ENCODE measurements around the gene MIDN.

The MIDN gene

DNA sequence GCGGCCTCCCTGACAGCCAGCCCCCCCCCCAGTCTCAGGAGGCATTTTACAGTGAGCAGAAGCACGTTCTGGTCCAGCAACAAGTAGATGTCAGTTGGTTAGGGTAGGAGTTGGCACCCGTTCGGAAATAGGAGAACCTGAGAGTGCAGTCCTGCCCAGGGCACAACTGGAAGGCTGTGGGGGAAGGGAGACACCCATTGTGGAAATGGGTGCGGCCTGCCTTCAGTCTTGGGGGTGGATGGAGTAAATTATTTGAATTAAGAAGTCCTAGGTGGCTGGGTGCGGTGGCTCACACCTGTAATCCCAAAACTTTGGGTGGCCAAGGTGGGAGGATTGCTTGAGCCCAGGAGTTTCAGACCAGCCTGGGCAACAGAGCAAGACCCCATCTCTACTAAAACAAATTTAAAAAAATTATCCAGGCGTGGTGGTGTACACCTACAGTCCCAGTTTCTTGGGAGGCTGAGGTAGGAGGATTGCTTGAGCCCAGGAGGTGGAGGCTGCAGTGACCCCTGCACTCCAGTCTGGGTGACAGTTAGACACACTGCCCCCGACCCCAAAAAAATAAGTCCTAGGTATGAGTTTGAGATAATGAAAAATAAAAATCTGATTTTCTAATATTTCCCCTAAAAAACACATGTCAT is 21.9 kb downstream of the MIDN start:
- no peak for DNase-seq (ENCODE audit: low read depth)

DNA sequence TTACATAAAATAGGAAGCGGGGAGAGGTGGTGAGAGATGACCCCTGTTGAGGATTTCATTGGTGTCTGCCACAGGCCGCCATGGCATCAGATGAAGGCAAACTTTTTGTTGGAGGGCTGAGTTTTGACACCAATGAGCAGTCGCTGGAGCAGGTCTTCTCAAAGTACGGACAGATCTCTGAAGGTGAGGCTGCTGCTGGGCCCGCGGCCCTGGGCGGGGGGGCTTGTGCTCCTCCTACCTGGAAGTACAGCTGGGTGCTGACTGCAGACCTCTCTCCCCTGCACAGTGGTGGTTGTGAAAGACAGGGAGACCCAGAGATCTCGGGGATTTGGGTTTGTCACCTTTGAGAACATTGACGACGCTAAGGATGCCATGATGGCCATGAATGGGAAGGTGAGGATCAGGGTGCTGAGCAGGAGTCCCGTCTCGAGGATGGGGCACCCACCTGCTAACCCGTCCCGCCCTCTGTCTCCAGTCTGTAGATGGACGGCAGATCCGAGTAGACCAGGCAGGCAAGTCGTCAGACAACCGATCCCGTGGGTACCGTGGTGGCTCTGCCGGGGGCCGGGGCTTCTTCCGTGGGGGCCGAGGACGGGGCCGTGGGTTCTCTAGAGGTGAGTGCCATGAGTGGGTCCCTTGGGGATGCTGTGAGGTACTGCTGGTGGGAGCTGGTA is 22.6 kb downstream of the MIDN start:
- DNase-seq (ENCODE audit: low read depth) = no peak

DNA sequence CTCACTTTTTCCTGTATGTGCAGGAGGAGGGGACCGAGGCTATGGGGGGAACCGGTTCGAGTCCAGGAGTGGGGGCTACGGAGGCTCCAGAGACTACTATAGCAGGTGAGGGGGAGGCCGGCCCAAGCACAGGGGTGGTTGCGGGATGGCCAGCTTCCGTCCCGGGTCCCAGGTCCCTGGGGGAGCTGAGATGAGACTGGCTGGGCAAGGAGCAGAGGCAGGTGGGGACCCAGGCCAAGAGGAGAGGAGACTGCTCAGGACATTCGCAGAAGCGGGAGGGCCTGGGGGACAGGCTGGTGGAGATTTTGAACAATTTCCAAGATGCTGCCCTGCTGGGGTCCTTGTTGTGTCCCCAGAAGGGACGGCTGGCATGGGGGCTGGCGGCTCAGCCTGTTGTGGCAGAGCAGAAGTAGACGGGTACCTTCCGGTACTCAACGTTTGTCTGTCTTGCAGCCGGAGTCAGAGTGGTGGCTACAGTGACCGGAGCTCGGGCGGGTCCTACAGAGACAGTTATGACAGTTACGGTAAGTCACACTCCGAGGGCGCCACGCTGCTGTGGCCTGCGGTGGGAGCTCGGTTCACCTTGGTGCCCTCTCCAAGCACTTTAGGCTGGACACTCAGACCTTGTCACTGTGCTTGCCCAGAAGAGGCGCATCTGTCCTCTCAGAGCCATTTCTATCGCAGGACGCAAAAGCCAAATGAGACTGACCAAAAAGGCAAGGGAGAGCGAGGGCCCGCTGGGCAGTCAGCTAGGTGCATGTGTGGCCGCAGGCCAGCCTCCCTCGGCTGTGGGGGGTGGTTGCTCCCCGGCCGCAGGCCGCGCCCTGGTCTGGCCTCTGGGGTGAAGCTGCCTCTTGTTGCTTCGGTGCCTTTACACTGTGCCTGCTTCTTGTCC is 23.4 kb downstream of the MIDN start:
- no peak for DNase-seq (ENCODE audit: low read depth)

DNA sequence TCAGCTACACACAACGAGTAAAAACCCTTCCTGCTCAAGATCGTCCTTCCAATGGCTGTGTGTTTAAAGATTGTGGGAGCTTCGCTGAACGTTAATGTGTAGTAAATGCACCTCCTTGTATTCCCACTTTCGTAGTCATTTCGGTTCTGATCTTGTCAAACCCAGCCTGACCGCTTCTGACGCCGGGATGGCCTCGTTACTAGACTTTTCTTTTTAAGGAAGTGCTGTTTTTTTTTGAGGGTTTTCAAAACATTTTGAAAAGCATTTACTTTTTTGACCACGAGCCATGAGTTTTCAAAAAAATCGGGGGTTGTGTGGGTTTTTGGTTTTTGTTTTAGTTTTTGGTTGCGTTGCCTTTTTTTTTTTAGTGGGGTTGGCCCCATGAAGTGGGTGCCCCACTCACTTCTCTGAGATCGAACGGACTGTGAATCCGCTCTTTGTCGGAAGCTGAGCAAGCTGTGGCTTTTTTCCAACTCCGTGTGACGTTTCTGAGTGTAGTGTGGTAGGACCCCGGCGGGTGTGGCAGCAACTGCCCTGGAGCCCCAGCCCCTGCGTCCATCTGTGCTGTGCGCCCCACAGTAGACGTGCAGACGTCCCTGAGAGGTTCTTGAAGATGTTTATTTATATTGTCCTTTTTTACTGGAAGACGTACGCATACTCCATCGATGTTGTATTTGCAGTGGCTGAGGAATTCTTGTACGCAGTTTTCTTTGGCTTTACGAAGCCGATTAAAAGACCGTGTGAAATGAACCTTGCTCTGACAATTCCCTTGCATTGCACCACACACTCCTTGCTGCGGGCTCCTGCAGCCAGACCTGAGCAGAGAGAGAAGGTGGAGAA is 24.3 kb downstream of the MIDN start:
- no peak for DNase-seq (ENCODE audit: low read depth)

DNA sequence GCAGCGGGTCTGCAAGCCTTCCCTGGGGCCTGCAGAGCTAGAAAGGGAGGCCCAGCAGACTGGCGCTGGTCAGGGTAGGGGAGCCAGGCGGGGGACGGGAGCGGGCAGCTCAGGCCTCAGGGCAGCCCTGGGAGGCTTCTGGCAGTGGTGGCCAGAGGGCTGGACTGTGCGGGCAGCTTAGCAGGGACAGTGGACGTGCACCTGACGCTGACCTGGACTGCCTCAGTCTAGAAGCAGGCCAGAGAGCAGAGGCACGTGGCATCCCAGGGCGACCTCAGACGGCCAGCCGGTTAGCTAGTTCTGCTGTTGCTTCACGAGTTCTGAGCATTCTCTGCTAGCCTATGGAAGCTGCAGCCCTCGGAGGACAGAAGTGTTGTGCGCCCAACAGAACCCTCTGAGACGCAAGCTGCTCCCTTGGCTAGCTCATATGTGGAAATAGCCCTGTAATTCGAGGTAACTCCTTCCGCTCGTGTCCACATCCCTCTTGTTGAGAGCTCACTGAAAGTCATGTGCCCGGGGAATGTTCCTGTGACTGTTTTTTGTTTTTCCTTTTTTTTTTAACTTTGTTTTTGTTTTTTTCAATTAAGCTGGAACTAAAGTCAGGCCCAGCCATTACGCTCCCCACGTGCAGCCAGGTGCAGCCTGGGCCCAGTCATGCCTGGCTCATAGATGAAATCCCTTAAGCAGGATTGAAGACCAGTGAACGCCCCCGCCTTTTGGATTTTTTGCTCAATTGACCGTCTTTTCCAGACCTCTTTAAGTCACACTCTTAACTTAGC is 25.1 kb downstream of the MIDN start:
- no peak for DNase-seq (ENCODE audit: low read depth)

DNA sequence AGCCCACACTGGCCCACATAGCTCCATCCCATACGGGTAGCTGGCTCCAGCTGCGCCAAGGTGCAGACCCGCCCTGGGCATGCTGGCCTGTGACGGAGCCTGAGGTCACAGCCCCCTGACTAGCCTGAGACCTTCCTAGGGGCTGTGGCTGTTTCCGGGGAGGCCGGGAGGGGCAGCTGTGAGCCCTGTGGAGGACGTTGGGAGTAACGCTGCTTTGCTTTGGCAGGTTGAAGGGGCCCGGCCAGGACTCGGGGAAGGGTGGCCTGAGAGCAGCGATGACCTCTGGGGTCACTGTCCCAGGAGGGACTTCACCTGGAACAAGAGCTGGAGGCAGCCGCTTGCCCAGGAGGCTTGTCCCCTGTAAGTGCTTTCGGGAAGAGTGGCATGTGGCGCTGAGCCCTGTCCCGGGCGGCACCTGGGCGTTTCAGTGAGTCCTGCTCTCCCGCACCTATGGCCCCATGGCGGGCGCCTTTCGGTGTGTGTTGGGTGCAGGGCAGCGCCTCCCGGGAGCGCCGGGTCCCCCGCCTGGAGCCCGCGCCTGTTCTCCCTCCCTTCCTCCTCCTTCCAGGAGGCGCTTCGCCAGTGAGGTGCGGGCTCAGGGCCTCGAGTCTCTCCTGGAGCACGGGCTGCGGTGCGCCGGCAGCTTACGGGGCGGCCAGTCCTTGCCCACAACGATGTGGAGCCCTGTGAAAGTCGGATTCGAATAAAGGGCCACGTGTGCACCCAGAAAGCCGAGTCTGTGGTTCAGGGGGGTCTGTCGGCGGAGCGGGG is 25.9 kb downstream of the MIDN start:
- DNase-seq (ENCODE audit: low read depth) = no peak

DNA sequence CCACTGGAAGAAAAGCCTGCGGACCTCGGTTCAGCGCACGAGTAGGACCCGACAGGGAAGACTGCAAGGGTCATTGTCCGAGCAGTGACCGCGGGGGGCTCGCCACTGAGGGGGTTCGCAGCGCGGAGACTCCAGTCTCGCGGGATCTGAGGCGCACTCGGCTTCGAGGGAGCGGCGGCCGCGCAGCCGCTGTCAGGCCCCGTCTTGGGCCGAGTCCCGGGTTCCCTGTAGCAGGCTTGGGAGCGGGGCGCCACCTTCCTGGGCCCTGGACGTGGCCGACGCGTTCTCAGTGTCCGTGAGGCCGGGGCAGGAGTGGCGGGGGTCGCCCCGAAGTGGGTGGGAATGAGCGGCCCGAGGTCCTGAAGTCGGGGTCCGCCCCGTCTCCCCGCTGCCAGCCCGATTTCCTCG is 26.5 kb downstream of the MIDN start:
- no peak for DNase-seq (ENCODE audit: low read depth)

DNA sequence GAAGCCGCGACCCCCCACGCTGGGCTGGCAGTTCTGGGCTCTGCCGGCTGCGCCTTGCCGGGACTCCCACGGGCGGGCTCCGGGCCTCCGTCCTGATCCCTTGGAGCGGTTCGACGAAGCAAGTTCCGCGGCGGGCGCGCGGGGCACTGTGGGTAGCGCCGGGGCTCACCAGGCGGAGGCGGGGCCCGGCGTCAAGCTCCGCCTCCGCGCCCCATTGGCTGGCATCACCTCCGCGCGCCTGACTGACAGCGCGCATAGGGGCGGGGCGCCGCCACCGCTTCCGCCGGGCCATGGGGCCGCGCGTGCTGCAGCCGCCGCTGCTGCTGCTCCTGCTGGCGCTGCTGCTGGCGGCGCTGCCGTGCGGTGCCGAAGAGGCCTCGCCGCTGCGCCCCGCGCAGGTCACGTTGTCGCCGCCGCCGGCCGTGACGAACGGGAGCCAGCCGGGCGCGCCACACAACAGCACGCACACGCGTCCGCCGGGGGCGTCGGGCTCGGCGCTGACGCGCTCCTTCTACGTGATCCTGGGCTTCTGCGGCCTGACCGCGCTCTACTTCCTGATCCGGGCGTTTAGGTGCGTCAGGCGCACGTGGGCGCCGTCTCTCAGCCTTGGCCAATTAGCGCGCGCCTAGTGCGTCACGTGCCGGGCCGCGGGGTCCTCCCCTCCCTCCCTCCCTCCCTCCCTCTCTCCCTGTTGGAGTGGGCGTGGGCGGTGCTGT is 27.0 kb downstream of the MIDN start, which contains the start of gene FAM174C:
Gene FAM174C, plus strand, starts transcription at position 271 of the 716 bp plus-strand sequence. Its CDS starts 20 bp downstream, at position 291.
- peak; percentile 94 for DNase-seq (ENCODE audit: low read depth)

DNA sequence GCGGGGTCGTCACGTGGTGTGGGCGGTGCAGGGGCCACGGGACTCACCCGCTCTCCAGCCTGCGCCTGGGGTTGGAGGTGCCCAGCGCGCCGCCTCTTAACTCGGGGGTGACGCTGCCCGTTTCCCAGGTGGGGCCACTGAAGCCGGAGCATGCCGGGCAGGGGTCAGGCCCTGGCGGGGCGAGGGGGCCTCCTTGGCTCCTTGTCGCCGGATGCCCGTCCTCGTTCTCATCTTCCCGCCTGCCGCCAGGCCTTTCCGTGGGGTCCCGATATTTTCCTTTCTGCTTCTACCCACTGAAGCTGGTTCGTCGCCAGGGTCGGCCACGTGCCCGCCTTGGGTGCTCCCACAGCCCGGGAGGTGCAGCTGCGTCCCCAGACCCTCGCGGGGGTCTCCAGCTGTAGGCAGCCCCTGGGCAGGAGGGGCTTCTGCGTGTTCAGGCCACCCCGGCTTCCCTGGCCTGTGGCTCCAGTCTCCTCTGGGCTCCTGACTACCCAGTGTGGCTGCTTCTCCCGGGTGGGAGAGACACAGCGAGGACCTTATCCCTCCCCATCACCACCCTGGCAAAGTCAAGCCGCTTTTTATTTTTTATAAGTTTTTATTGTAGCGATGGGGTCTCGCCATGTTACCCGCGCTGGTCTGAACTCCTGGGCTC is 27.7 kb downstream of the MIDN start:
- no peak for DNase-seq (ENCODE audit: low read depth)

DNA sequence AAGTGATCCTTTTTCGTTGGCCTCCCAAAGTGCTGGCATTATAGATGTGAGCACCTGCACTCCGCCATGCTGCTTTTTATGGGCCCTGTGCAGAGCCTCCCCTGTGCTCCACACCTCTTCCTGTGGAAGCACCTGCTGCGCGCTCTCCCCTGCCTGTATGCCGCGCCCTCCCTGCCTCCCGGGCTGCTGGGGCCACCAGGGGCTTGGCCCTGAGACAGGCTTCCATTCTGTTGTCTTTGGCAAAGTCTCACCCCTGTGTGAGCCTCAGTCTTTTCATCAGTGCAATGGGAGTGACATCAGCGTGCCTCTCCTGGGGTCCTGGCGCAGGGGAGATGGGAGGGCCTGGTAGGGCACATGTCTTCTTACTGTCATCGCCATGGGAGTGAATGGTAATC is 28.2 kb downstream of the MIDN start:
- DNase-seq (ENCODE audit: low read depth) = no peak

DNA sequence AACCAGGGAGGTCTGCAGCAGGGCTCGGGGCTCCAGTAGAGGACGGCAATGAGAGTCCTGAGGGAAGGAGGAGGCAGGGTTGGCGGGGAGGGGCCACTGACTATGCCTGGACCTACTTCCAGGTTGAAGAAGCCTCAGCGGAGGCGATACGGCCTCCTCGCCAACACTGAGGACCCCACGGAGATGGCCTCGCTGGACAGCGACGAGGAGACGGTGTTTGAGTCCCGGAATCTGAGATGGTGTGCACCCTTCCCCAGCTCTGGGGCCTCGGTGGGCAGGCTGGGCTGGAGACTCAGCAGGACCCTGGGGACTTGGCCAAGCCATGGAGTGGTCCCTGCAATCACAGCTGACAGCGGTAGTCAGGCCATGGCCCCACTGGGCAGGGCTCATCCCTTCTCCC is 28.7 kb downstream of the MIDN start:
- DNase-seq (ENCODE audit: low read depth) = no peak

DNA sequence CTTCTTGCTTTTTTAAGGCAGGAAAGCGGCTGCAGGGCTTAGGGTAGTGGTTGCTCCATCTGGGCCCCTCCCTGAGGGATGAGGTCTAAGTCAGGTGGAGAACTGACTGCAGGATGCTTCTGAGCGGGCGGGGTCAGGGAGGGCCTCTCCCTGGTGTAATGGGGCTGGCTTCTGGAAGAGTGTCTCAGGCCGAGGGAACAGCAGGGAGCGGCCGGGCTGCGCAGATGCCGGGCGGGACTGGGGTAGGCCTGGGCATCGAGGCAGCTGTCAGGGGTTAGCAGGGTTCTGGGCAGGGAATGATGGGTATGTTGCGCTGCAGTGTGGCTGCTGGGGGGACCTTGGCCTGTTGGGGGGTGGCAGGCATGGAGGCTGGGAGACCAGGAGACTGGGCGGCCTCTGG is 29.7 kb downstream of the MIDN start:
- DNase-seq (ENCODE audit: low read depth) = no peak

DNA sequence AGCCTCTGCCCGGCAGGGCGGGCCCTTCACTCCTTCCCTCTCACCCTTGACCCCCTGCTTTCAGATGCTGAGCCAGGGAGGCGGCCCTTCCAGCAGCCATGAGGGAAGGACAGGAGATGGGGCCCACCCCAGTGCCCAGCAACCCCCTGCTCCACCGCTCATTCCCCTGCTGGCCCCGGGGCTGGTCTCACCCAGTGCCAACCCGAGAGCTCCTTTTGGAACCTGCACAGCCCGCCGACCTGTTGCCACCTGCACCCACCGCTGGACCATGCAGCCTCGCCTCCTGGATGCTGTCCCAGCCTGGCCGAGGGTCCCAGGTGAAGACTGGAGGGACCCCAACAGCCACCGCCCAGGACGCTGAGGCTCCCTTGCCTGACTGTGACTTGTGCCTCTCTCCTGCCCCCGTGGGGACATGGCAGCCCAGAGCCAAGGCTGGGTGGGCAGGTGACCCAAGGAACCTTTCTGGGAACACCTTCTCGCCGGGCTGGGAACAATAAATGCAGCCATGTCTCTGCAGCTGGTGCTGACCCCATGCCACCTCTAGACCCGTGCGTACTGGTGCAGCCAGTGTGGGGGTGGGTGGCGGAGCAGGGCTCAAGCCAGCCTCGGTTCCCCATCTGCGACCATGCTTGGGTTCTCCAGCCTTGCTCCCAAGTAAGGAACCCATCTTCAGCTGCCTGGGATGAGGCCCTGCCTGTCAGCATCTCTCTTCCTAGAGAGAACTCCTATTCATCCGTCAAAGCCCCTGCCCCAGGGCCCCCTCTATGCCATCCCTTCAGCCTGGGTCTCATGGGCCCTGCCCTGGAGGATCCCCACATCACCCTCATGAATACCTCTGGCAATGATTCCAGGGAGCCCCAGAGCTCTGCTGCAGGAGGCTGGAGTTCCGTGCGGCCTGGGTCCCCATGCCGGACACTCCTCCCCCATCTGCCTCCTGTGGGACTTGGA is 30.6 kb downstream of the MIDN start:
- no peak for DNase-seq (ENCODE audit: low read depth)

DNA sequence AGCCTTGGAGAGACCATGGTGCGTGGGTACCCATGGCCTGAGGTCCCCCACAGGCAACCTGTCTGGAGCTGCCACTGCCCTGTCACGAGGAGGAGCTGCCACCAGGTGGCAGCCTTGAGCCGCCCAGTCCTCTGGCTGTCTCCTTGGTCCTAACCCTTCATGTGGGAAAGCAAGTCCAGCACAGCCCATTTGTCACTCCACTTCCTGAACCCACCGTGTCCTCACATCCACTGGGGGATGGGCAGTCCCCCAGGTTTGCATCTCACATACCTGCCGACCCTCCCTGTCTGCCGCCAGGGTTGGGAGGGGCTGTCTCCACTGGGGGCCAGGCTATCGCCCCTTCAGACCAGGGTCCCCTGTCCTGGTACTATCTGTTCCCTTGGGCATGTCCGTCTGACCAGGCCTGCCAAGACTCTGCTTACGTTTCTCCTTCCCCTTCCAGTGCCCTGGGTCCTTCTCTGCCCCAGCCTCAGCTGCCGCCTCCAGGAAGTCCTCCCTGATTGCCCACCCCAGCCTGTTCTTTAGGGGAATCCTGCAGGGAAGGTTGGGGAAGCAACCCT is 31.5 kb downstream of the MIDN start:
- peak; percentile 70 for DNase-seq (ENCODE audit: low read depth)

DNA sequence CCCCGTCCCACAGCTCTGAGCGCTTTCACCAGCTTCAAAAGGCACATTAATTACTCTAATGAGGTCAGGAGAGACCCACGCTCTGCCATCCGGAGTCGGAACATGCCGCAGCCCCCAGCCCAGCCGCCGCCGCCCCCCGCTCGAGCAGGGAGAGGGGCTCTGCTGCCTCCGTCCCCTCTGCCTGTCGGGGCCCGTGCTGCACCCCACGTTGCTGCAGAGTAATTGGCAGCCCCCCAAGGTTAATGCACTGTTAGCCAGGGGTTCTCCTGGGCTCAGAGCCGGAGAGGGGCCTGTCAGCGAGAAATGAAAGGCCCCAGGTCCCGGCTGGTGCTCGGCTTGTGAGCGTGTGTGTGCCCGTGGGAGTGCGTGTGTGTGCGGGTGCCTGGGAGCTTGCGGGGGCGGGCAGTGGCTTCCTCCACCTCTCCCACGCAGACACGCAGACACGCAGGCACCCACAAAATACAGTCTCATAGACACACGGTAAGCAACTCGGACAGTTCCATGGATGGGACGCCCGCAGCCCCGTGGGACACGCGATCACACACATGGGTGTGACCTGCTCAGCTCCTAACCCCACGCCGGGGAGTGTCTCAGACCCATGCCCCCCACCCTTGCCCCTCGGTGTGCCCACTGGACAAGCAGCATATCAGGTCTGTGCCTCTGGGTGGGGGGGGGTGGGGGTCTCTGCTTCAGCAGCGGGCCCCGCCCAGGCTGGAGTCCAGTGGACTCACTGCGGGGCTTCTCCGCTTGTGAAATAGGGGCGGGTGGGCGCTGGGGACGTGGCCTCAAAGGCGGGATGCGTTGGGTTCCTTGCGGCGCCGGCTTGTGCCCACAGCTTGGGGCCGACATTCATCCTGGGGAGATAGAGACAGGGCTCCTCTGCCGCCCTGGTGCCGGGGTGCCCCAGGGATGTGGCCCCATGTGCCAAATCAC is 32.5 kb downstream of the MIDN start:
- no peak for DNase-seq (ENCODE audit: low read depth)

DNA sequence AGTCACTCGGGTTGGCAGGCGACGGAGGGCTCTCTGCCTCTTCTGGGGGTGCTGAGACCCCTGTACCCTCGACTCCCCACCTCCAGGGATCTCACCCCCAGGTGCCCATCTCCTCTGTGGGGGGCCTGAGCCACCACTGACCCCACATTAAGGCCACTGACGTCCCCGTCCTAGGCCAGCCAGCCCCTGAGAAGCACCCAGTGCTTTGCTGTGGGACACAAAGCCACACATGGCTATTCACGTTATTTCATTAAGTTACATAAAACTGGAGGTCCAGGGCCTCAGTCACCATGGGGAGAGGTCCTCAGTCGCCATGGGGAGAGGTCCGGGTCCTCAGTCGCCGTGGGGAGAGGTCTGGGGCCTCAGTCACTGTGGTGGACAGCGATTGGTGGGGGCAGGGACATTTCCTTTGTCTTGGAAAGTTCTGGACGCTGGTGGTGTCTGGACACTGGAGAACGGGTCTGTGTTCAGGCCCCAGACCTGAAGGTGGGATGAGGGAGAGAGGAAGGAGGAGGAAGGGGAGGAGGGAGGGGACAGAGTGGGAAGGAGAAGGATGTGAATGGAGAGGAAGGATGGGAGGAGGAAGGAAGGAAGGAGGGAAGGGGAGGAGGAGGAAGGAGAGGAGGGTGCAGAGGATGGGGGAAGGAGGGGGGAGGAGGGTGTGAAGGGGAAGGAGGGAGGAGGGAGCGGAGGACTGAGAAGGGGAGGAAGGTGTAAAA is 33.3 kb downstream of the MIDN start:
- no peak for DNase-seq (ENCODE audit: low read depth)
